Tibial artery (tissue), 4 donors: ENCODE data around the gene CASKIN2.

Experiments
- DNase-seq, 2 donors: peaks; one replicate each; pipeline ENCODE4 v3.0.0-alpha.2; 2019
- H3K27ac ChIP-seq, 2 donors: fragments of 200-600 bp; sonication (generic) in 1 of 2; 1 replicate in 1 of 2; 2 replicates in 1 of 2; pipeline ENCODE4 v1.5.1; 2018 to 2019; ENCODE audit warnings: mild to moderate bottlenecking in 1 of 2
- H3K27me3 ChIP-seq, 2 donors: fragments of 200-600 bp; sonication (generic) in 1 of 2; one replicate each; pipeline versions ENCODE4 v1.5.1 to v1.6.0; 2016 to 2019
- H3K36me3 ChIP-seq, 3 donors: fragments of 200-600 bp; sonication (generic) in 2 of 3; one replicate each; pipeline ENCODE4 v1.5.1; 2016 to 2019; ENCODE audit warnings: mild to moderate bottlenecking in 2 of 3
- H3K4me1 ChIP-seq, 4 donors: fragments of 200-600 bp; sonication (generic) in 2 of 4; 1 replicate in 3 of 4; 2 replicates in 1 of 4; pipeline ENCODE4 v1.5.1; 2016 to 2019
- H3K4me3 ChIP-seq, 2 donors: fragments of 200-600 bp; sonication (generic) in 1 of 2; 1 replicate in 1 of 2; 2 replicates in 1 of 2; pipeline ENCODE4 v1.5.1; 2018 to 2019; ENCODE audit warnings: mild to moderate bottlenecking in 2 of 2
- H3K9me3 ChIP-seq, 3 donors: fragments of 200-600 bp; sonication (generic) in 1 of 3; one replicate each; pipeline ENCODE4 v1.5.1; 2016 to 2019
- intact Hi-C: fragments of 100-400 bp; cut with DNase I; formaldehyde crosslinking; loops from one replicate; pipeline ENCODE4 v1.15.0; 2023; ENCODE audit warnings: low total_unique reads
- TF ChIP-seq, protein P1 (sequence below), 2 experiments: fragments of 200-600 bp in 1 of 2; fragments of 450-650 bp in 1 of 2; IDR thresholded peaks; one replicate each; pipeline ENCODE4 v1.5.1; 2017 to 2019; ENCODE audit warnings: antibody characterized with exemption in 2 of 2, mild to moderate bottlenecking in 1 of 2, moderate library complexity in 1 of 2

CASKIN2 gene

DNA sequence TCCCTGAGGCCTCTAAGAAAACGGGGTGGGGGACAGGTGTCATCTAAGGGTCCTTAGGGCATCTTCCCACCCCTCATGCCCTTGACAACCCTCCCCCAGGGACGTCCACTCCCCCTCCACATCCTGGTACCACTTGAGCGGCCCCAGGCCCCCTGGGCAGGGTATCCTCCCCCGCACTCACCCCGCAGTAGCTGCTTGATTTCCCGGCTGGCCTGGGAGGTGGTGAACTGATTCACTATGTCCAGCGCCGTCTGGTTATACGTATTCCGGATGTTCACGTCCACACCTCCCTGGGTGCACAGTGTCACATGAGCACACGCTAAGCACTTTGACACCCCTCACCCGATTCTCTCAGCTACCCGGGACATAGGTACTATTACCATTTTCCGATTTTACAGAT is 9.7 kb downstream of the CASKIN2 start:
- intact Hi-C loops: no loop called here
- no peaks in the 10 kb centered on the region for H3K27me3 ChIP-seq
- H3K4me1 ChIP-seq: peaks cover 0 to 48% (median 32%) of the 10 kb centered on the region in 4 donors
- no peaks in the 10 kb centered on the region for H3K9me3 ChIP-seq
- DNase-seq: no peak
- H3K4me3 ChIP-seq: no peak overlapping the region
- TF ChIP-seq, protein P1, sequence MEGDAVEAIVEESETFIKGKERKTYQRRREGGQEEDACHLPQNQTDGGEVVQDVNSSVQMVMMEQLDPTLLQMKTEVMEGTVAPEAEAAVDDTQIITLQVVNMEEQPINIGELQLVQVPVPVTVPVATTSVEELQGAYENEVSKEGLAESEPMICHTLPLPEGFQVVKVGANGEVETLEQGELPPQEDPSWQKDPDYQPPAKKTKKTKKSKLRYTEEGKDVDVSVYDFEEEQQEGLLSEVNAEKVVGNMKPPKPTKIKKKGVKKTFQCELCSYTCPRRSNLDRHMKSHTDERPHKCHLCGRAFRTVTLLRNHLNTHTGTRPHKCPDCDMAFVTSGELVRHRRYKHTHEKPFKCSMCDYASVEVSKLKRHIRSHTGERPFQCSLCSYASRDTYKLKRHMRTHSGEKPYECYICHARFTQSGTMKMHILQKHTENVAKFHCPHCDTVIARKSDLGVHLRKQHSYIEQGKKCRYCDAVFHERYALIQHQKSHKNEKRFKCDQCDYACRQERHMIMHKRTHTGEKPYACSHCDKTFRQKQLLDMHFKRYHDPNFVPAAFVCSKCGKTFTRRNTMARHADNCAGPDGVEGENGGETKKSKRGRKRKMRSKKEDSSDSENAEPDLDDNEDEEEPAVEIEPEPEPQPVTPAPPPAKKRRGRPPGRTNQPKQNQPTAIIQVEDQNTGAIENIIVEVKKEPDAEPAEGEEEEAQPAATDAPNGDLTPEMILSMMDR (IDR thresholded peaks at IDR 0.05): no peak
- H3K27ac ChIP-seq: no peak overlapping the region
- peaks cover 12 to 89% (median 51%) of the 10 kb centered on the region in 3 donors for H3K36me3 ChIP-seq

DNA sequence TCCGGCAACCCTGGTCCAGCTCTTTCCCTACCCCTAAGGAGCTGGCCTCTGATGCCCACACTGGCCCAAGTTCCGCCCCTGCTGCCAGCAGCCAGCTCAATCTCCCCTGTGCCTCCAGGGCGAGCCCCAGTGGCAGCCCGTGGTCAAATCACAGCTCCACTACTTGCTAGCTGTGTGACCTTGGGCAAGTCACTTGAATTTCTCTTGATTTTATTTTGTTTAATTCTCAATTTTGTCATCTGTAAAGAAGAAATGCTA is 10.3 kb downstream of the CASKIN2 start:
- Histone ChIP-seq H3K4me3 (no peak overlapping the region), H3K27ac (no peak overlapping the region), H3K36me3 (peaks cover 17 to 92% (median 57%) of the 10 kb centered on the region in 3 donors), H3K4me1 (peaks cover 0 to 46% (median 29%) of the 10 kb centered on the region in 4 donors), H3K27me3 (no peaks in the 10 kb centered on the region), H3K9me3 (no peaks in the 10 kb centered on the region)
- TF ChIP-seq, protein P1 (IDR thresholded peaks at IDR 0.05): no peak
- intact Hi-C loops: no loop called here
- DNase-seq: no peak

DNA sequence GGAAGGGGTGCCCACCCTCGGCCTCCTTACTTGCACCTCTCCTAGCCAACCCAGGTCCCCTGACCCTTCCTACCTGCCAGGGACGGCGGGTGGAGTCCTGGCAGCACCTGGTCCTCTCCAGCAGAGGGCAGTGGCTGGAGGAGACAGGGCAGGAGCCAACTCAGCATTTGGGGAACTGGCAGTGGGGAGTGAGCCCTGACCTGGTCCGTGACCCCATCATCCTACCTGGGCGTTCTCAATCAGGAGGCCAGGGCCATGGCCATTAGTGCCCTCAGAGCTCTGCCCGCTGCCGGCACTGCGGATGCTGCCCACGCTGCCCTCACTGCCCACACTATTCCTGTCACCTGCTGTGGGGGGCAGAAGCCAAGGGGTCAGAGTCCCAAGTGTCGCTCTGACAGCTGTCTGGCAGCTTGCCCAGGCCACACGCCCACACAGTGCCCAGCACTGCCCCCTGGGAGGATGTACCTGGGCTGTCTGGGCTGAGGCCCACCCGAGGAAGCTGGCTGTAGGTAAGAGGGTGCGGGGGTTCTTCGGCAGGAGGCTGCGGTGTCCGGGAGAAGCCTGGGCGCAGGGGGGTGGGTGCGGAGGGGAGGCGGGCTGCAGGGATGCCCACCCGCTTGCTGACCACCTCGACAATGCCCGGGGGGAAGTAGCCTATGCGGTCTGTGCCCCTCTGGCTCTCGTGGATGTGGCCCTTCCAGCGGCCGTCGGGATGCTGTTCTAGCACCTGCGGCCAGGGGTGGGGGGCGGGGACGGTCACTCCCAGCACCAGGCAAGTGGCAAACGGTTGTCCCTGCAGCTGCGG is 10.8 kb downstream of the CASKIN2 start:
- H3K27me3 ChIP-seq: no peaks in the 10 kb centered on the region
- H3K9me3 ChIP-seq: no peaks in the 10 kb centered on the region
- H3K36me3 ChIP-seq: peaks cover 19 to 92% (median 62%) of the 10 kb centered on the region in 3 donors
- H3K4me3 ChIP-seq: no peak overlapping the region
- peak overlapping the region in 1 of 2 donors; percentile 33 for H3K27ac ChIP-seq
- DNase-seq: peak in 1 of 2 donors; percentile 65
- intact Hi-C loops: no loop called here
- peaks cover 0 to 41% (median 26%) of the 10 kb centered on the region in 4 donors for H3K4me1 ChIP-seq
- TF ChIP-seq, protein P1 (IDR thresholded peaks at IDR 0.05): peak; percentile 46 to 47

DNA sequence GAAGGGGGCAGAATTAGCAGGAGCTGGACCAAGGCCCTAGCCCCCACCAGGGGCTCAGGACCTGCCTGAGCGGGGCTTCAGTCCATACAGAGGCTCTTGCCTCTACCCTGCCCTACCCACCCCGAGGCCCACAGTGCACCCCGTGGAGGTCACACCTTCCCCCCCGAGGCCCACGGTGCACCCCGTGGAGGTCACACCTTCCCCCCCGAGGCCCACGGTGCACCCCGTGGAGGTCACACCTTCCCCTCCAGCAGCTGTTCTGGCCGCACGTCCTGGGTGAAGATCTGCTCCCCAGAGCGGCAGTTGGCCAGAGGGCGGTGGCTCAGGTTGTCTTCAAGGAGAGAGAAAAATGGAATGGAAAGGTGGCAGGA is 11.4 kb downstream of the CASKIN2 start:
- DNase-seq: no peak
- intact Hi-C loops: no loop called here
- H3K27me3 ChIP-seq: no peaks in the 10 kb centered on the region
- TF ChIP-seq, protein P1 (IDR thresholded peaks at IDR 0.05): no peak
- H3K27ac ChIP-seq: no peak overlapping the region
- H3K4me3 ChIP-seq: no peak overlapping the region
- H3K9me3 ChIP-seq: no peaks in the 10 kb centered on the region
- peaks cover 19 to 96% (median 66%) of the 10 kb centered on the region in 3 donors for H3K36me3 ChIP-seq
- H3K4me1 ChIP-seq: peaks cover 0 to 40% (median 21%) of the 10 kb centered on the region in 4 donors

DNA sequence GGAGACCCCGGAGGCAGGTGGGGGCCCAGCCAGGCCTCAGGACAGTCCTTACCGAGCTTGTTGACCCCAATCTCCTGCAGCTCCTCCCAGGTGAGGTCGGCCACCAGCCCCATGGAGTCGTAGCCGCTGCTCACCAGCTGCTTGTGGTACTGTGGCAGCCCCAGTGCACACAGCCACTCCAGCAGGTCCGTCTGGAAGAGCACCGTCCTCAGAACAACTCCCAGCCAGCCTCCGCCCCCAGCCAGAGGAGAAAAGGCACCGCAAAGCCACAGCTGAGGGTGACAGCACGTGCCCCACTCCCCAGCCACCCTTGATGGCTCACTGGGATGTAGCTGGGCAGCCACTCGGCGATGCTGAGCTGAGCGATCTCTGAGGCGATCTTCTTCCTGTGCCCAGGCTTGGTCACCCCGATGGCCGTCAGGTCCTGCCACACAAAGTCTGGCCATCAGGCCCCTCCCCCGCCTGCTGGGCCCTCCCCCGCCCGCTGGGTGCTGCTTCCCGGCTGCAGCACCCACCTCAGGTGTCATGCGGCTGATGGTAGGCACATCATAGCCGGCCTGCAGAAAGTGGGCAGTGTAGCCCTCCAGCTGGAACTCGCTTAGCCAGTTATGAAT is 11.9 kb downstream of the CASKIN2 start:
- H3K4me3 ChIP-seq: no peak overlapping the region
- peaks cover 22 to 98% (median 69%) of the 10 kb centered on the region in 3 donors for H3K36me3 ChIP-seq
- no peak overlapping the region for H3K27ac ChIP-seq
- peak in 1 of 2 donors; percentile 62 for DNase-seq
- H3K27me3 ChIP-seq: no peaks in the 10 kb centered on the region
- H3K4me1 ChIP-seq: peaks cover 0 to 40% (median 16%) of the 10 kb centered on the region in 4 donors
- TF ChIP-seq, protein P1 (IDR thresholded peaks at IDR 0.05): no peak
- intact Hi-C loops: no loop called here
- H3K9me3 ChIP-seq: no peaks in the 10 kb centered on the region
